GM12875 (cell line): ENCODE results near the gene CARMIL1.
A peak's percentile ranks its signal among the peaks of the same experiment; 100 is the strongest.

Source experiments
- H3K4me3 ChIP-seq: one replicate; pipeline ENCODE4 v1.5.1; 2011; ENCODE audit warnings: low read depth, low read length, control low read depth
- CTCF ChIP-seq: IDR thresholded peaks from 2 replicates; pipeline ENCODE4 v1.5.1; 2011; ENCODE audit warnings: low read depth, mild to moderate bottlenecking, control low read depth, inconsistent platforms, low read length, moderate library complexity, borderline replicate concordance; ENCODE audit not compliant: insufficient read depth

Gene CARMIL1

GRCh38 chr6:25366903-25367545 lies 87.8 kb downstream of the CARMIL1 start:
- peak overlapping the region; percentile 31 for H3K4me3 ChIP-seq
- TF ChIP-seq CTCF = no peak

GRCh38 chr6:25369036-25369432 lies 89.9 kb downstream of the CARMIL1 start:
- no peak for TF ChIP-seq CTCF

GRCh38 chr6:25369433-25370177 lies 90.4 kb downstream of the CARMIL1 start:
- no peak overlapping the region for H3K4me3 ChIP-seq

More at GRCh38 chr6:25369036-25369432, 89.9 kb downstream of the CARMIL1 start:
- no peak overlapping the region for H3K4me3 ChIP-seq

GRCh38 chr6:25370178-25371036 lies 91.2 kb downstream of the CARMIL1 start:
- TF ChIP-seq CTCF = no peak
- H3K4me3 ChIP-seq = no peak overlapping the region

More at GRCh38 chr6:25369433-25370177, 90.4 kb downstream of the CARMIL1 start:
- no peak for TF ChIP-seq CTCF

DNA sequence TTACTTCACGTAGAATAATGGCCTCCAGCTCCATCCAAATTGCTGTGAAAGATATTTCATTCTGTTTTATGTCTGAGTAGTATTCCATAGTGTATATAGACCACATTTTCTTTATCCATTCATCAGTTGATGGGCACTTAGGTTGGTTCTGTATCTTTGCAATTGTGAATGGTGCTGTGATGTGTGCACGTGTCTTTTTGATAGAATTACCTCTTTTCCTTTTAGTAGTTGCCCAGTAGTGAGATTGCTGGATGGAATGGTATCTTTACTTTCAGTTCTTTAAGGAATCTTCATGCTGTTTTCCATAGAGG lies 91.8 kb downstream of the CARMIL1 start:
- H3K4me3 ChIP-seq = no peak overlapping the region
- TF ChIP-seq CTCF = no peak

DNA sequence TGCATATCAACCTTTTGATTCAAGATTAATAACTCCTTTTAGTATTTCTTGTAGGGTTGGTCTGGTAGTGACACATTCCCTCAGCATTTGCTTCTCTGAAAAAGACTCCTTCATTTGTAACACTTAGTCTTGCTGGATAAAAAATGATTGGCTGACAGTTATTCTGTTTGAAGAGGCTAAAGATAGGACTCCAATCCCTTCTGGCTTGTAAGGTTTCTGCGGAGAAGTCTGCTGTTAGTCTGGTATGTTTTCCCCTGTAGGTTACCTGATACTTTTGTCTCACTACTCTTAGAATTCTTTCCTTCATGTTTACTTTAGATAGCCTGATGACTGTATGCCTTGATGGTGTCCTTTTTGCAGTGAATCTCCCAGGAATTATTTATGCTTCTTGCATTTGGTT lies 96.0 kb downstream of the CARMIL1 start:
- no peak overlapping the region for H3K4me3 ChIP-seq
- TF ChIP-seq CTCF = no peak
